ENCODE measurements around the gene PPP2R5D.

PPP2R5D gene

GRCh38 chr6:43024436-43024835, 40.1 kb downstream of the PPP2R5D start:
- H4K20me1 ChIP-seq (ENCODE audit: control insufficient read depth, insufficient read depth, low read depth, low read length): no peaks in the 10 kb centered on the region
- H3K4me3 ChIP-seq (ENCODE audit: low read length): no peak overlapping the region
- H3F3A ChIP-seq (ENCODE audit: control insufficient read depth, insufficient read depth): peaks cover 7% of the 10 kb centered on the region
- H3K9me3 ChIP-seq (ENCODE audit: control insufficient read depth, insufficient read depth, low read length): no peaks in the 10 kb centered on the region
- H3K4me1 ChIP-seq (ENCODE audit: control insufficient read depth, low read length): peaks cover 15% of the 10 kb centered on the region
- no peak overlapping the region for H3K27ac ChIP-seq (ENCODE audit: low read depth, low read length)
- H3K79me2 ChIP-seq (ENCODE audit: control insufficient read depth, low read length): peaks cover 33% of the 10 kb centered on the region
- TF ChIP-seq CTCF (IDR thresholded peaks at IDR 0.05; ENCODE audit: low read depth, low read length, poor library complexity, severe bottlenecking) (no peak), EZH2phosphoT487 (IDR thresholded peaks at IDR 0.05; ENCODE audit: borderline replicate concordance, low read length) (no peak)
- no peak overlapping the region for H3K4me2 ChIP-seq (ENCODE audit: low read length)
- H3K9me2 ChIP-seq (replicated peaks; ENCODE audit: control insufficient read depth, low read length): no peaks in the 10 kb centered on the region
- no peaks in the 10 kb centered on the region for H3K27me3 ChIP-seq (ENCODE audit: control insufficient read depth, low read length)
- H3K36me3 ChIP-seq (ENCODE audit: control insufficient read depth, low read length): peaks cover 64% of the 10 kb centered on the region

- Histone ChIP-seq H3F3A (ENCODE audit: control insufficient read depth, insufficient read depth) (0 out of 2 replicates have a peak, but pooled peaks cover 2% of the 10 kb centered on the region), H3K9me3 (ENCODE audit: control insufficient read depth, insufficient read depth, low read length) (no peaks in the 10 kb centered on the region), H3K36me3 (ENCODE audit: control insufficient read depth, low read length) (peaks cover 63% of the 10 kb centered on the region), H3K4me2 (ENCODE audit: low read length) (no peak overlapping the region), H3K27ac (ENCODE audit: low read depth, low read length) (no peak overlapping the region), H3K79me2 (ENCODE audit: control insufficient read depth, low read length) (peaks cover 33% of the 10 kb centered on the region), H3K4me3 (ENCODE audit: low read length) (no peak overlapping the region), H4K20me1 (ENCODE audit: control insufficient read depth, insufficient read depth, low read depth, low read length) (no peaks in the 10 kb centered on the region), H3K4me1 (ENCODE audit: control insufficient read depth, low read length) (peaks cover 6% of the 10 kb centered on the region), H3K27me3 (ENCODE audit: control insufficient read depth, low read length) (no peaks in the 10 kb centered on the region), H3K9me2 (replicated peaks; ENCODE audit: control insufficient read depth, low read length) (no peaks in the 10 kb centered on the region)
- TF ChIP-seq EZH2phosphoT487 (IDR thresholded peaks at IDR 0.05; ENCODE audit: borderline replicate concordance, low read length): no peak
These were observed 42.0 kb downstream of the PPP2R5D start for GRCh38 chr6:43026365-43026764.

- peaks cover 7% of the 10 kb centered on the region for H3K79me2 ChIP-seq (ENCODE audit: control insufficient read depth, low read length)
- no peaks in the 10 kb centered on the region for H3K9me2 ChIP-seq (replicated peaks; ENCODE audit: control insufficient read depth, low read length)
- no peaks in the 10 kb centered on the region for H3K27me3 ChIP-seq (ENCODE audit: control insufficient read depth, low read length)
- H3K4me3 ChIP-seq (ENCODE audit: low read length): no peak overlapping the region
- no peak overlapping the region for H3K27ac ChIP-seq (ENCODE audit: low read depth, low read length)
- TF ChIP-seq EZH2phosphoT487 (IDR thresholded peaks at IDR 0.05; ENCODE audit: borderline replicate concordance, low read length) (no peak), CTCF (IDR thresholded peaks at IDR 0.05; ENCODE audit: low read depth, low read length, poor library complexity, severe bottlenecking) (no peak)
- H4K20me1 ChIP-seq (ENCODE audit: control insufficient read depth, insufficient read depth, low read depth, low read length): no peaks in the 10 kb centered on the region
- H3K4me1 ChIP-seq (ENCODE audit: control insufficient read depth, low read length): no peaks in the 10 kb centered on the region
- H3K36me3 ChIP-seq (ENCODE audit: control insufficient read depth, low read length): peaks cover 66% of the 10 kb centered on the region
- no peaks in the 10 kb centered on the region for H3K9me3 ChIP-seq (ENCODE audit: control insufficient read depth, insufficient read depth, low read length)
- no peak overlapping the region for H3K4me2 ChIP-seq (ENCODE audit: low read length)
- H3F3A ChIP-seq (ENCODE audit: control insufficient read depth, insufficient read depth): 0 out of 2 replicates have a peak, but pooled peaks cover 2% of the 10 kb centered on the region
These were observed 44.8 kb downstream of the PPP2R5D start for GRCh38 chr6:43029120-43029519.

- no peak overlapping the region for H3K27ac ChIP-seq (ENCODE audit: low read depth, low read length)
- H3K4me2 ChIP-seq (ENCODE audit: low read length): no peak overlapping the region
- no peaks in the 10 kb centered on the region for H3F3A ChIP-seq (ENCODE audit: control insufficient read depth, insufficient read depth)
- peaks cover 48% of the 10 kb centered on the region for H3K36me3 ChIP-seq (ENCODE audit: control insufficient read depth, low read length)
- no peaks in the 10 kb centered on the region for H4K20me1 ChIP-seq (ENCODE audit: control insufficient read depth, insufficient read depth, low read depth, low read length)
- TF ChIP-seq EZH2phosphoT487 (IDR thresholded peaks at IDR 0.05; ENCODE audit: borderline replicate concordance, low read length): no peak
- TF ChIP-seq CTCF (IDR thresholded peaks at IDR 0.05; ENCODE audit: low read depth, low read length, poor library complexity, severe bottlenecking): no peak
- no peaks in the 10 kb centered on the region for H3K9me3 ChIP-seq (ENCODE audit: control insufficient read depth, insufficient read depth, low read length)
- H3K4me3 ChIP-seq (ENCODE audit: low read length): no peak overlapping the region
- H3K27me3 ChIP-seq (ENCODE audit: control insufficient read depth, low read length): no peaks in the 10 kb centered on the region
- H3K79me2 ChIP-seq (ENCODE audit: control insufficient read depth, low read length): no peaks in the 10 kb centered on the region
- H3K9me2 ChIP-seq (replicated peaks; ENCODE audit: control insufficient read depth, low read length): no peaks in the 10 kb centered on the region
- no peaks in the 10 kb centered on the region for H3K4me1 ChIP-seq (ENCODE audit: control insufficient read depth, low read length)
These were observed 48.0 kb downstream of the PPP2R5D start for GRCh38 chr6:43032326-43032725.

Data from DOHH2 (cell line).